ENCODE results near the gene SPDYE16. TPM values are rescaled to one million over a fixed set of nuclear protein-coding genes. Genes with fewer than 3 reads are reported as not detected.
"Not testable (repeated sequence)": the region's sequence is repeated elsewhere in the genome, so short reads cannot be mapped to it uniquely, and the experiment has no call there.

The SPDYE16 gene
- total and polyA plus RNA-seq, 2 experiments from 2014 or later, result 0.53 TPM; not detected in 1

DNA sequence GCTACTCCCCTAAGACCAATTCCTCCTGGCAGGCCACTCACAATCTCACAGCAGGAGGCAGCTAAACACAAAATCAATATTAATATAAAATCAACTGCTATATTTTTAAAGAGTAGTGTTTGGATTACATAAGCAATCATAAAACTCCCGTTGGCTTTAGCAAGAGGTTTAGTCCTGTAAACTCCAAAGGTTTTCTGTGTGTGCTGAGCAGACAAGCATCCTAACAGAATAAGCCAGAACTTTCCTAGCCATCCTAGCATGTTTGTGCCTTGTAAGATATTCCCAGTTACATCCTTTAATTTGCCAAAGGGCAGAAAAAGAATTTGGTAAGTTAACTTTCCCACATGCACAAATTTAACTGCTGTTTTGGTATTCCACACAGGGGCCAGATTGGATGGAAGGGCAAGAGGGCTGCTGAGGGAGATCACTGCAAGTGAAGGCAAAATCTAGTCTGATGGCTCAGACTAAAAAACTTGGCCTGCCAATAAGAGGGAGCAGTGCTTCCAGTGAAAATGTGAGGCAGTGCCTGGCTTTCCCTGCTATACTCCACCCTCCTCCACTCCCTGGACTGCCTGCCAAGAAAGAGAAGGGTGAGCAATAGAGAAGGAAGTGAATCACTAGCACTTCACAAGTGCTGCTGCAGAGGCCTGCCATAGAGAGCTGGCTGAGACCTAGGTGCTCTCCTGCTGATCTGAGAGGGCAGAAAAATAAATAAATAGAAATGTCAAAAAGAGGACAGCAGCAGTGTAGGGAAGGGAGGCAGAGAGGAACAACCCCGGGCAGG lies 39.9 kb upstream of the SPDYE16 start:
- H3K9me2 ChIP-seq (ENCODE audit: insufficient read depth); H3K9me3 ChIP-seq (ENCODE audit: low read depth); in situ Hi-C loops (cut with MboI); H3K36me3 ChIP-seq (ENCODE audit: low read depth); H4K20me1 ChIP-seq (ENCODE audit: insufficient read depth); H3K27me3 ChIP-seq (replicated peaks; ENCODE audit: insufficient read depth); H2AFZ ChIP-seq: not testable (repeated sequence)
- DNase-seq, result peak; percentile 89
- Histone ChIP-seq H3K9ac (peak overlapping the region; percentile 33; the same call in 1 of the 2 replicates), H3F3A (ENCODE audit: insufficient read depth) (peaks cover 53% of the 10 kb centered on the region), H3K4me2 (ENCODE audit: unreplicated experiment) (peak overlapping the region; percentile 76), H3K27ac (peak overlapping the region; percentile 67), H3K79me2 (ENCODE audit: insufficient read depth) (peaks cover 73% of the 10 kb centered on the region), H3K4me3 (peak overlapping the region; percentile 48), H3K4me1 (ENCODE audit: insufficient read depth) (peaks cover 58% of the 10 kb centered on the region)
- WGBS, 2 experiments (ENCODE audit: low coverage in 1 of 2, low lambda C conversion rate in 2 of 2, missing lambda C conversion rate in 2 of 2), result 0 to 2% methylated on average over 2 of the region's 2 CpGs

DNA sequence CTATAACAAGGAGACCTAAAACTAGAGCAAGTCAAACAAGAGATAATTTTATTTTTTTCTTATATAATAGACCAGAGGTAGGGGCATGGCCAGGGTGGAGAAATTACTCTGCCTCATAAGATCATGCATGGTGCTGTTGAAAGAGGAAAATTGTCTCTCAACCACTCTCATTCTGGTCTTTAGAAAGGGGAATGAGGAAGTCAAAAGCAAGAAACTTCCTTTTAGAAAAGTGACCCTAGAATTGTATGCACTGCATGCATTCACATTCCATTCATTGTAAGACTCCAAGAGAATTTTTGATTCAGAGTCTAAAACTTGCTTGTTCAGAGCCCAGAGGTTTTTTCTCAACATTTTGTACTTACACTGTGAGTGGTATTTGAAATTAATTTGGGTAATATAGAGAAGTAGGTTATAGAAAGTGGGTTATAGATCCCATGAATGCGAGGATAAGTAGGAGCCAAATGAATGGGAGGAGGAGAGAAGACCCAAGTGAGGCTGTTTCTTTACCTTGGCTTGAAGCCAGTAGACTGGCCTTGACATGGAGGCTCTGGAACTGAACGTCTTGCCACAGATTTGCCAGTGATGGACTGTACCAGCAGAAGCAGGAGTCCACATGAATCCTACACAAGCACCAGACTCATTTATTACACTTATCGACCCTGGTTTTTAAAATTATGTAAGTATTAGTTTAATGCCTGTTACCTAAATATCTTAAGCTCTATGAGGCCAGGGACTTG lies 33.0 kb upstream of the SPDYE16 start:
- H3K9ac ChIP-seq; H2AFZ ChIP-seq; H3K4me2 ChIP-seq (ENCODE audit: unreplicated experiment); H4K20me1 ChIP-seq (ENCODE audit: insufficient read depth); H3K9me3 ChIP-seq (ENCODE audit: low read depth); H3K27ac ChIP-seq; DNase-seq; in situ Hi-C loops (cut with MboI); H3K4me3 ChIP-seq; H3K9me2 ChIP-seq (ENCODE audit: insufficient read depth); H3K36me3 ChIP-seq (ENCODE audit: low read depth); H3K27me3 ChIP-seq (replicated peaks; ENCODE audit: insufficient read depth): not testable (repeated sequence)
- Histone ChIP-seq H3K79me2 (ENCODE audit: insufficient read depth) (peaks cover 86% of the 10 kb centered on the region), H3K4me1 (ENCODE audit: insufficient read depth) (peaks cover 26% of the 10 kb centered on the region), H3F3A (ENCODE audit: insufficient read depth) (peaks cover 26% of the 10 kb centered on the region)
- 57 to 72% methylated on average over 3 of the region's 3 CpGs for WGBS, 2 experiments (ENCODE audit: low coverage in 1 of 2, low lambda C conversion rate in 2 of 2, missing lambda C conversion rate in 2 of 2)

DNA sequence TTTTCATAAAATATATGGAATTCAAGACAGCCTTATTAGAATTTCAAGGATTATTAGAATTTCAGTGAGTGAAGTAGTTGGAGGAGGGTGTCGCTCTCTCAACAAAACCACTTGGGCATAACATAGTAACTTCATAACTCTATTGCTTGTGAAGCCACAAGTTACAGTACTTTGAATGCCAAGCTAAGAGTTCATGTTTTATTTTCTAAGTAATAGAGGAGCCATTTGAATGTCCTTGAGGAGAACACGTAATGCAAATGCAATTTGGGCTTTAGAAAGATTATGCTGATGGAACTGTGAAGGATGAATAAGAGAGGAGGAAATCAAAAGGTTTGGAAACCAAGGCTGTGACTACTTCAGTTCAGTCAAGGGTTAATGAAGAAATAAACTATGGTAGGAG lies 32.3 kb upstream of the SPDYE16 start:
- DNase-seq; H3K27me3 ChIP-seq (replicated peaks; ENCODE audit: insufficient read depth); H3K4me2 ChIP-seq (ENCODE audit: unreplicated experiment); H4K20me1 ChIP-seq (ENCODE audit: insufficient read depth); H3K27ac ChIP-seq; H2AFZ ChIP-seq; H3K9me3 ChIP-seq (ENCODE audit: low read depth); H3K4me3 ChIP-seq; H3K36me3 ChIP-seq (ENCODE audit: low read depth); H3K9me2 ChIP-seq (ENCODE audit: insufficient read depth); H3K9ac ChIP-seq; in situ Hi-C loops (cut with MboI): not testable (repeated sequence)
- peaks cover 31% of the 10 kb centered on the region for H3F3A ChIP-seq (ENCODE audit: insufficient read depth)
- whole genome bisulfite sequencing, 2 experiments (ENCODE audit: low coverage in 1 of 2, low lambda C conversion rate in 2 of 2, missing lambda C conversion rate in 2 of 2), result 100% methylated on average over 1 of the region's 2 CpGs
- peaks cover 80% of the 10 kb centered on the region for H3K79me2 ChIP-seq (ENCODE audit: insufficient read depth)
- peaks cover 31% of the 10 kb centered on the region for H3K4me1 ChIP-seq (ENCODE audit: insufficient read depth)

DNA sequence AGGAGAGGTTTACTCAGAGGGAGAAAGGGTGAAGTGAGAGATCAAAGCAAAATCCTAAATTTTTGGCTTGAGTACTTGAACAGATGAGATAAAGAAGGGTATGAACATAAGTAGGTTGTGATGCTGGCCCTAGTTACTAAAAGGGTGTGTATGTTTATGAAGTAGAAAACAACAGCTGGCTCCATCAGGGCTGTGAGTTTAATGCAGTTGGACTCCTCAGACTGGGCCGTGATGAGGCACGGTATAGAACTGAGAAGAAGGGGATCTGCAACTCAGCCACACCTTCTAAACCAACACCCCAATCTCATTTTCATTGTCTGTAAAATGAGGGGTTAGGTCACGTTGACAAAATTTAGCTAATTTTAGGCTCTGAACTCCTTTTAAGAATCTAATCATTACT lies 29.2 kb upstream of the SPDYE16 start:
- H3K9ac ChIP-seq; H3K36me3 ChIP-seq (ENCODE audit: low read depth); DNase-seq; H3K4me3 ChIP-seq; H3K27ac ChIP-seq; H3K9me2 ChIP-seq (ENCODE audit: insufficient read depth); H3K9me3 ChIP-seq (ENCODE audit: low read depth); H3K4me2 ChIP-seq (ENCODE audit: unreplicated experiment); H4K20me1 ChIP-seq (ENCODE audit: insufficient read depth); H3K27me3 ChIP-seq (replicated peaks; ENCODE audit: insufficient read depth); H2AFZ ChIP-seq; in situ Hi-C loops (cut with MboI): not testable (repeated sequence)
- peaks cover 36% of the 10 kb centered on the region for H3K4me1 ChIP-seq (ENCODE audit: insufficient read depth)
- peaks cover 82% of the 10 kb centered on the region for H3K79me2 ChIP-seq (ENCODE audit: insufficient read depth)
- 87 to 91% methylated on average over 3 of the region's 3 CpGs for WGBS, 2 experiments (ENCODE audit: low coverage in 1 of 2, low lambda C conversion rate in 2 of 2, missing lambda C conversion rate in 2 of 2)
- peaks cover 37% of the 10 kb centered on the region for H3F3A ChIP-seq (ENCODE audit: insufficient read depth)

DNA sequence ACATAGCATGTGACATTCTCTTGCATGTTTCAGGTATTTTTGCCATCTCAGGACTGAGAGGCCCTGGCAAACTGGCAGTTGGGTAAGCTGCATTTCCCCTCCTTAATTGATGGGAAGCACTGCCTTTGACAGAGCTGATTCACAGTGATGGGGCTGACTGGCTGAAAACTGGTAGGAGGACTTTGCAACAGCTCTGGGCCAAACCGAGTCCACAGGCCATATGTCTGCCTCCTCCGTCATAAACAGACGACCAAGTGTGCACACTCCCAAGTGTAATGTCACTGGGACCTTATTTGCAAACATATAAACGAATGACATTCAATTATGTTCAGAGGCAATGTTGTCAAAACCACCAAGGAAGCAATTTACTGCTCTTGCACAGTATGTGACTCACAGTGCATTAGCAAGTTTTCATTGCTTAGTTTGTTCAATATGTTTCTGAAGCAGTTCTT lies 27.3 kb upstream of the SPDYE16 start:
- WGBS, 2 experiments (ENCODE audit: low coverage in 1 of 2, low lambda C conversion rate in 2 of 2, missing lambda C conversion rate in 2 of 2), result 6 to 15% methylated on average over 4 of the region's 4 CpGs

DNA sequence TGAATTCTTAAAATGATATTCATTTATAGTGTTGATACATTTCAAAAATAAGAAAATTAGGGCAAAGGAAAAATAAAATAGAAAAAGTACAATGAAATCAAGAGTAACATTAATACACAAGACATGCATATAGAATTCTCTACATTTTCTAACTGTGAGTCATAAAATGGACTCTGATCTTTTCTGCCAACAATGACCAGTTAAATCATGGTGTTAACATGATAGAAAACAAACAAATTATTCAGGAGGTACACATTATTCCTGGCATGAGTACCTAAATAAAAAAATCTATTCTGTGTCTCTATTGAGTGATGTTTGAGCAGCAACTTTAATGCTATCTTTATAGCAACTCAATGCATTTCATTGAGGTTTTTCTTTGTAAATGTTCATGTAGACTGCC lies 25.6 kb upstream of the SPDYE16 start:
- H3K36me3 ChIP-seq (ENCODE audit: low read depth); H3K4me3 ChIP-seq; H3K27ac ChIP-seq; H3K9me2 ChIP-seq (ENCODE audit: insufficient read depth); H4K20me1 ChIP-seq (ENCODE audit: insufficient read depth); in situ Hi-C loops (cut with MboI); H3K9me3 ChIP-seq (ENCODE audit: low read depth); H3K27me3 ChIP-seq (replicated peaks; ENCODE audit: insufficient read depth); H3K9ac ChIP-seq; H2AFZ ChIP-seq: not testable (repeated sequence)
- peak overlapping the region; percentile 40 for H3K4me2 ChIP-seq (ENCODE audit: unreplicated experiment)
- H3F3A ChIP-seq (ENCODE audit: insufficient read depth), result peaks cover 37% of the 10 kb centered on the region
- DNase-seq, result peak; percentile 56
- peaks cover 84% of the 10 kb centered on the region for H3K79me2 ChIP-seq (ENCODE audit: insufficient read depth)
- H3K4me1 ChIP-seq (ENCODE audit: insufficient read depth), result peaks cover 36% of the 10 kb centered on the region

More for the DNA sequence above, 27.3 kb upstream of the SPDYE16 start:
- H3K4me2 ChIP-seq (ENCODE audit: unreplicated experiment), result peak overlapping the region; percentile 34
- peak overlapping the region; percentile 68 for H3K27ac ChIP-seq
- peaks cover 87% of the 10 kb centered on the region for H3K79me2 ChIP-seq (ENCODE audit: insufficient read depth)
- in situ Hi-C loops (cut with MboI); H2AFZ ChIP-seq; H3K9me2 ChIP-seq (ENCODE audit: insufficient read depth); H3K27me3 ChIP-seq (replicated peaks; ENCODE audit: insufficient read depth); H3K36me3 ChIP-seq (ENCODE audit: low read depth); H3K9me3 ChIP-seq (ENCODE audit: low read depth); H4K20me1 ChIP-seq (ENCODE audit: insufficient read depth): not testable (repeated sequence)
- peak overlapping the region; percentile 22; the same call in 1 of the 2 replicates for H3K9ac ChIP-seq
- H3K4me1 ChIP-seq (ENCODE audit: insufficient read depth), result peaks cover 36% of the 10 kb centered on the region
- H3K4me3 ChIP-seq, result 0 out of 2 replicates have a peak overlapping the region, but pooled peaks have one; percentile 21
- peak; percentile 60 for DNase-seq
- peaks cover 37% of the 10 kb centered on the region for H3F3A ChIP-seq (ENCODE audit: insufficient read depth)

DNA sequence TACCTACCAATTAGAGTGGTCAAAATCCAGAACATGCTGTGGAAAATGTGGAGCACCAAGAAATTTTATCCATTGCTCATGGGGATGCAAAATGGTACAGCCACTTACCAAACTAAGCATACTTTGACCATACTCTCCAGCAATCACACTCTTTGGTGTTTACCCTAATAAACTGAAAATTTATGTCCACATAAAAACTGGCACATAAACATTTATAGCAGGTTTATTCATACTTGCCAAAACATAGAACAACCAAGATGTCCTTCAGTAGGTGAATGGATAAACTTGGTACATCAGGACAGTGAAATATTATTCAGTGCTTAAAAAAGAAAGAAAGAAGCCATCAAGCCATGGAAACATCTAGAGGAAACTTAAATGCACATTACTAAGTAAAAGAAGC lies 24.7 kb upstream of the SPDYE16 start:
- H3K4me2 ChIP-seq (ENCODE audit: unreplicated experiment); H3K9me2 ChIP-seq (ENCODE audit: insufficient read depth); in situ Hi-C loops (cut with MboI); H4K20me1 ChIP-seq (ENCODE audit: insufficient read depth); H2AFZ ChIP-seq; H3K9me3 ChIP-seq (ENCODE audit: low read depth); H3K9ac ChIP-seq; H3K36me3 ChIP-seq (ENCODE audit: low read depth); H3K27me3 ChIP-seq (replicated peaks; ENCODE audit: insufficient read depth); H3K4me3 ChIP-seq; DNase-seq; H3K27ac ChIP-seq: not testable (repeated sequence)
- Histone ChIP-seq H3K79me2 (ENCODE audit: insufficient read depth) (peaks cover 86% of the 10 kb centered on the region), H3F3A (ENCODE audit: insufficient read depth) (peaks cover 37% of the 10 kb centered on the region), H3K4me1 (ENCODE audit: insufficient read depth) (peaks cover 34% of the 10 kb centered on the region)

Data from GM23248 (cell line).